HEK293 (cell line): ENCODE measurements around the gene TMEM151A.
A peak's percentile ranks its signal among the peaks of the same experiment; 100 is the strongest.

Experiments
- REPIN1 ChIP-seq: fragments of 450-650 bp; formaldehyde crosslinking; IDR thresholded peaks from 2 replicates; pipeline ENCODE4 v1.5.1; 2017; ENCODE audit warnings: missing biosample characterization, missing genetic modification characterization, low read depth
- SP2 ChIP-seq: fragments of 450-650 bp; formaldehyde crosslinking; IDR thresholded peaks from 2 replicates; pipeline ENCODE4 v1.5.1; 2016; ENCODE audit warnings: missing biosample characterization, missing genetic modification characterization
- SP7 ChIP-seq: fragments of 450-650 bp; formaldehyde crosslinking; IDR thresholded peaks from 2 replicates; pipeline ENCODE4 v1.5.1; 2016; ENCODE audit warnings: missing biosample characterization, missing genetic modification characterization
- TCF7L2 ChIP-seq: IDR thresholded peaks from 2 replicates; pipeline ENCODE4 v1.6.1; 2011; ENCODE audit warnings: low read depth, mild to moderate bottlenecking, inconsistent platforms, low read length, moderate library complexity, borderline replicate concordance
- ZFHX2 ChIP-seq: fragments of 450-650 bp; formaldehyde crosslinking; conservative IDR thresholded peaks from 2 replicates; pipeline ENCODE4 v1.5.1; 2016; ENCODE audit warnings: missing biosample characterization, missing genetic modification characterization
- ZIC2 ChIP-seq: fragments of 450-650 bp; formaldehyde crosslinking; IDR thresholded peaks from 2 replicates; pipeline ENCODE4 v1.5.1; 2016; ENCODE audit warnings: missing biosample characterization, missing genetic modification characterization
- ZNF24 ChIP-seq: fragments of 450-650 bp; formaldehyde crosslinking; IDR thresholded peaks from 2 replicates; pipeline ENCODE4 v1.5.1; 2016; ENCODE audit warnings: missing biosample characterization, missing genetic modification characterization
- ZNF473 ChIP-seq: fragments of 450-650 bp; formaldehyde crosslinking; IDR thresholded peaks from 2 replicates; pipeline ENCODE4 v1.5.1; 2017; ENCODE audit warnings: missing biosample characterization, missing genetic modification characterization
- ZNF560 ChIP-seq: fragments of 450-650 bp; formaldehyde crosslinking; IDR thresholded peaks from 2 replicates; pipeline ENCODE4 v1.5.1; 2017; ENCODE audit warnings: missing biosample characterization, missing genetic modification characterization, borderline replicate concordance
- ZNF561 ChIP-seq: fragments of 450-650 bp; IDR thresholded peaks from 2 replicates; pipeline ENCODE4 v1.5.1; 2018; ENCODE audit warnings: missing biosample characterization, missing genetic modification characterization, borderline replicate concordance
- ZNF621 ChIP-seq: fragments of 450-650 bp; formaldehyde crosslinking; IDR thresholded peaks from 2 replicates; pipeline ENCODE4 v1.5.1; 2017; ENCODE audit warnings: missing biosample characterization, missing genetic modification characterization
- ZNF629 ChIP-seq: fragments of 450-650 bp; formaldehyde crosslinking; IDR thresholded peaks from 2 replicates; pipeline ENCODE4 v1.5.1; 2017; ENCODE audit warnings: missing biosample characterization, missing genetic modification characterization
- ZNF707 ChIP-seq: fragments of 450-650 bp; formaldehyde crosslinking; IDR thresholded peaks from 2 replicates; pipeline ENCODE4 v1.5.1; 2016; ENCODE audit warnings: missing biosample characterization, missing genetic modification characterization
- ZXDB ChIP-seq: fragments of 450-650 bp; formaldehyde crosslinking; IDR thresholded peaks from 2 replicates; pipeline ENCODE4 v1.5.1; 2016; ENCODE audit warnings: missing biosample characterization, missing genetic modification characterization
- TF ChIP-seq, protein P1 (sequence below): fragments of 450-650 bp; formaldehyde crosslinking; IDR thresholded peaks from 2 replicates; pipeline ENCODE4 v1.5.1; 2017; ENCODE audit warnings: missing biosample characterization, missing genetic modification characterization
- TF ChIP-seq, protein P2 (sequence below): fragments of 450-650 bp; formaldehyde crosslinking; IDR thresholded peaks from 2 replicates; pipeline ENCODE4 v1.5.1; 2016; ENCODE audit warnings: missing biosample characterization, missing genetic modification characterization
- TF ChIP-seq, protein P3 (sequence below): fragments of 450-650 bp; formaldehyde crosslinking; IDR thresholded peaks from 2 replicates; pipeline ENCODE4 v1.5.1; 2016; ENCODE audit warnings: missing biosample characterization, missing genetic modification characterization
- TF ChIP-seq, protein P4 (sequence below): fragments of 450-650 bp; formaldehyde crosslinking; IDR thresholded peaks from 2 replicates; pipeline ENCODE4 v1.5.1; 2017; ENCODE audit warnings: missing biosample characterization, missing genetic modification characterization
- TF ChIP-seq, protein P5 (sequence below): fragments of 450-650 bp; formaldehyde crosslinking; IDR thresholded peaks from 2 replicates; pipeline ENCODE4 v1.5.1; 2017; ENCODE audit warnings: missing biosample characterization, missing genetic modification characterization
- TF ChIP-seq, protein P6 (sequence below): fragments of 450-650 bp; formaldehyde crosslinking; IDR thresholded peaks from 2 replicates; pipeline ENCODE4 v1.5.1; 2016; ENCODE audit warnings: missing biosample characterization, missing genetic modification characterization
- TF ChIP-seq, protein P7 (sequence below): fragments of 450-650 bp; formaldehyde crosslinking; IDR thresholded peaks from 2 replicates; pipeline ENCODE4 v1.5.1; 2016; ENCODE audit warnings: missing biosample characterization, missing genetic modification characterization
- TF ChIP-seq, protein P8 (sequence below): IDR thresholded peaks from 2 replicates; pipeline ENCODE4 v1.6.1; 2011; ENCODE audit warnings: mild to moderate bottlenecking, low read depth, low read length, borderline replicate concordance
- TF ChIP-seq, protein P9 (sequence below): fragments of 450-650 bp; formaldehyde crosslinking; IDR thresholded peaks from 2 replicates; pipeline ENCODE4 v1.5.1; 2016; ENCODE audit warnings: missing biosample characterization, missing genetic modification characterization

Gene TMEM151A

DNA sequence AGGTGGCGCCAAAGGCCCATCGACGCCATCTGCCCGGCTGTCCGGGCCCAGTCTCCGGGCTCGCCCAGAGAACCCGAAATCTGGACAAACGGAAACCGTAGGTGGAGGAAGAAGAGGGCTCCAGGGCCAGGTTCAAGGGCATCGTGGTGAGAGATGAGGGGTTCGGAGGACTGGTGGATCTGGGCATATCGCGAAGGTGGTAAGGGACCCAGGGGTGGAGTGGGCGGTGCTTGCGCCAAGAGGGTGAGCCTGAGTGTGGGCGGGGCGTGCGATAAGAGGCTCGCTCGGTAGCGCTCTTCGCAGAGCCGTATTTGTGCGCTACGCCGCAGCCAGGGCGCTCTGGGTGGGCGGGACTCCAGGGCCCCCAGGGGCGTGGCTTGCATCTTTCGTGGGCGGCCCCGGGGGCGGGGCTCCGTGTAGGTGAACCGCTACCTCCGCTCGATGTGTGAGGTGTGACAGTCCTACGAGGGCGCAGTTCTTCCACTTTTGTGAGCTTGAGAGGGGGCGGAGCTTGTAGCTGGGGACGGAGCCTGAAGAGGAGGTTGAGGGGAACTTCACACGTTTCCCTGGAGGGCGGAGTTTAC is 20.4 kb downstream of the TMEM151A start (continued):
- TF ChIP-seq REPIN1 (tag by site-specific recombination) (no peak), ZNF621 (tag by site-specific recombination) (no peak), ZIC2 (tag by site-specific recombination) (no peak), ZNF473 (no peak), ZNF24 (no peak), SP2 (peak; percentile 84), ZFHX2 (peak; percentile 99), TCF7L2 (no peak), ZNF561 (tag by site-specific recombination) (no peak), ZNF629 (no peak), SP7 (tag by site-specific recombination) (peak; percentile 60), ZNF560 (no peak), ZXDB (tag by site-specific recombination) (peak; percentile 84), ZNF707 (tag by site-specific recombination) (no peak)
- TF ChIP-seq, protein P1, sequence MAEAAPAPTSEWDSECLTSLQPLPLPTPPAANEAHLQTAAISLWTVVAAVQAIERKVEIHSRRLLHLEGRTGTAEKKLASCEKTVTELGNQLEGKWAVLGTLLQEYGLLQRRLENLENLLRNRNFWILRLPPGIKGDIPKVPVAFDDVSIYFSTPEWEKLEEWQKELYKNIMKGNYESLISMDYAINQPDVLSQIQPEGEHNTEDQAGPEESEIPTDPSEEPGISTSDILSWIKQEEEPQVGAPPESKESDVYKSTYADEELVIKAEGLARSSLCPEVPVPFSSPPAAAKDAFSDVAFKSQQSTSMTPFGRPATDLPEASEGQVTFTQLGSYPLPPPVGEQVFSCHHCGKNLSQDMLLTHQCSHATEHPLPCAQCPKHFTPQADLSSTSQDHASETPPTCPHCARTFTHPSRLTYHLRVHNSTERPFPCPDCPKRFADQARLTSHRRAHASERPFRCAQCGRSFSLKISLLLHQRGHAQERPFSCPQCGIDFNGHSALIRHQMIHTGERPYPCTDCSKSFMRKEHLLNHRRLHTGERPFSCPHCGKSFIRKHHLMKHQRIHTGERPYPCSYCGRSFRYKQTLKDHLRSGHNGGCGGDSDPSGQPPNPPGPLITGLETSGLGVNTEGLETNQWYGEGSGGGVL (tag by site-specific recombination), result no peak
- TF ChIP-seq, protein P2, sequence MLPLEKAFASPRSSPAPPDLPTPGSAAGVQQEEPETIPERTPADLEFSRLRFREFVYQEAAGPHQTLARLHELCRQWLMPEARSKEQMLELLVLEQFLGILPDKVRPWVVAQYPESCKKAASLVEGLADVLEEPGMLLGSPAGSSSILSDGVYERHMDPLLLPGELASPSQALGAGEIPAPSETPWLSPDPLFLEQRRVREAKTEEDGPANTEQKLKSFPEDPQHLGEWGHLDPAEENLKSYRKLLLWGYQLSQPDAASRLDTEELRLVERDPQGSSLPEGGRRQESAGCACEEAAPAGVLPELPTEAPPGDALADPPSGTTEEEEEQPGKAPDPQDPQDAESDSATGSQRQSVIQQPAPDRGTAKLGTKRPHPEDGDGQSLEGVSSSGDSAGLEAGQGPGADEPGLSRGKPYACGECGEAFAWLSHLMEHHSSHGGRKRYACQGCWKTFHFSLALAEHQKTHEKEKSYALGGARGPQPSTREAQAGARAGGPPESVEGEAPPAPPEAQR (tag by site-specific recombination), result no peak
- TF ChIP-seq, protein P3, sequence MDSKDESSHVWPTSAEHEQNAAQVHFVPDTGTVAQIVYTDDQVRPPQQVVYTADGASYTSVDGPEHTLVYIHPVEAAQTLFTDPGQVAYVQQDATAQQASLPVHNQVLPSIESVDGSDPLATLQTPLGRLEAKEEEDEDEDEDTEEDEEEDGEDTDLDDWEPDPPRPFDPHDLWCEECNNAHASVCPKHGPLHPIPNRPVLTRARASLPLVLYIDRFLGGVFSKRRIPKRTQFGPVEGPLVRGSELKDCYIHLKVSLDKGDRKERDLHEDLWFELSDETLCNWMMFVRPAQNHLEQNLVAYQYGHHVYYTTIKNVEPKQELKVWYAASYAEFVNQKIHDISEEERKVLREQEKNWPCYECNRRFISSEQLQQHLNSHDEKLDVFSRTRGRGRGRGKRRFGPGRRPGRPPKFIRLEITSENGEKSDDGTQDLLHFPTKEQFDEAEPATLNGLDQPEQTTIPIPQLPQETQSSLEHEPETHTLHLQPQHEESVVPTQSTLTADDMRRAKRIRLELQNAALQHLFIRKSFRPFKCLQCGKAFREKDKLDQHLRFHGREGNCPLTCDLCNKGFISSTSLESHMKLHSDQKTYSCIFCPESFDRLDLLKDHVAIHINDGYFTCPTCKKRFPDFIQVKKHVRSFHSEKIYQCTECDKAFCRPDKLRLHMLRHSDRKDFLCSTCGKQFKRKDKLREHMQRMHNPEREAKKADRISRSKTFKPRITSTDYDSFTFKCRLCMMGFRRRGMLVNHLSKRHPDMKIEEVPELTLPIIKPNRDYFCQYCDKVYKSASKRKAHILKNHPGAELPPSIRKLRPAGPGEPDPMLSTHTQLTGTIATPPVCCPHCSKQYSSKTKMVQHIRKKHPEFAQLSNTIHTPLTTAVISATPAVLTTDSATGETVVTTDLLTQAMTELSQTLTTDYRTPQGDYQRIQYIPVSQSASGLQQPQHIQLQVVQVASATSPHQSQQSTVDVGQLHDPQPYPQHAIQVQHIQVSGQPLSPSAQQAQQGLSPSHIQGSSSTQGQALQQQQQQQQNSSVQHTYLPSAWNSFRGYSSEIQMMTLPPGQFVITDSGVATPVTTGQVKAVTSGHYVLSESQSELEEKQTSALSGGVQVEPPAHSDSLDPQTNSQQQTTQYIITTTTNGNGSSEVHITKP (tag by site-specific recombination), result 0 out of 2 replicates have a peak, but pooled peaks have one; percentile 90
- TF ChIP-seq, protein P4, sequence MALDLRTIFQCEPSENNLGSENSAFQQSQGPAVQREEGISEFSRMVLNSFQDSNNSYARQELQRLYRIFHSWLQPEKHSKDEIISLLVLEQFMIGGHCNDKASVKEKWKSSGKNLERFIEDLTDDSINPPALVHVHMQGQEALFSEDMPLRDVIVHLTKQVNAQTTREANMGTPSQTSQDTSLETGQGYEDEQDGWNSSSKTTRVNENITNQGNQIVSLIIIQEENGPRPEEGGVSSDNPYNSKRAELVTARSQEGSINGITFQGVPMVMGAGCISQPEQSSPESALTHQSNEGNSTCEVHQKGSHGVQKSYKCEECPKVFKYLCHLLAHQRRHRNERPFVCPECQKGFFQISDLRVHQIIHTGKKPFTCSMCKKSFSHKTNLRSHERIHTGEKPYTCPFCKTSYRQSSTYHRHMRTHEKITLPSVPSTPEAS (tag by site-specific recombination), result no peak
- TF ChIP-seq, protein P5, sequence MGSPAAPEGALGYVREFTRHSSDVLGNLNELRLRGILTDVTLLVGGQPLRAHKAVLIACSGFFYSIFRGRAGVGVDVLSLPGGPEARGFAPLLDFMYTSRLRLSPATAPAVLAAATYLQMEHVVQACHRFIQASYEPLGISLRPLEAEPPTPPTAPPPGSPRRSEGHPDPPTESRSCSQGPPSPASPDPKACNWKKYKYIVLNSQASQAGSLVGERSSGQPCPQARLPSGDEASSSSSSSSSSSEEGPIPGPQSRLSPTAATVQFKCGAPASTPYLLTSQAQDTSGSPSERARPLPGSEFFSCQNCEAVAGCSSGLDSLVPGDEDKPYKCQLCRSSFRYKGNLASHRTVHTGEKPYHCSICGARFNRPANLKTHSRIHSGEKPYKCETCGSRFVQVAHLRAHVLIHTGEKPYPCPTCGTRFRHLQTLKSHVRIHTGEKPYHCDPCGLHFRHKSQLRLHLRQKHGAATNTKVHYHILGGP (tag by site-specific recombination), result no peak
- TF ChIP-seq, protein P6, sequence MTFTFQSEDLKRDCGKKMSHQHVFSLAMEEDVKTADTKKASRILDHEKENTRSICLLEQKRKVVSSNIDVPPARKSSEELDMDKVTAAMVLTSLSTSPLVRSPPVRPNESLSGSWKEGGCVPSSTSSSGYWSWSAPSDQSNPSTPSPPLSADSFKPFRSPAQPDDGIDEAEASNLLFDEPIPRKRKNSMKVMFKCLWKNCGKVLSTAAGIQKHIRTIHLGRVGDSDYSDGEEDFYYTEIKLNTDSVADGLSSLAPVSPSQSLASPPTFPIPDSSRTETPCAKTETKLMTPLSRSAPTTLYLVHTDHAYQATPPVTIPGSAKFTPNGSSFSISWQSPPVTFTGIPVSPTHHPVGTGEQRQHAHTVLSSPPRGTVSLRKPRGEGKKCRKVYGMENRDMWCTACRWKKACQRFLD (tag by site-specific recombination), result no peak
- TF ChIP-seq, protein P7, sequence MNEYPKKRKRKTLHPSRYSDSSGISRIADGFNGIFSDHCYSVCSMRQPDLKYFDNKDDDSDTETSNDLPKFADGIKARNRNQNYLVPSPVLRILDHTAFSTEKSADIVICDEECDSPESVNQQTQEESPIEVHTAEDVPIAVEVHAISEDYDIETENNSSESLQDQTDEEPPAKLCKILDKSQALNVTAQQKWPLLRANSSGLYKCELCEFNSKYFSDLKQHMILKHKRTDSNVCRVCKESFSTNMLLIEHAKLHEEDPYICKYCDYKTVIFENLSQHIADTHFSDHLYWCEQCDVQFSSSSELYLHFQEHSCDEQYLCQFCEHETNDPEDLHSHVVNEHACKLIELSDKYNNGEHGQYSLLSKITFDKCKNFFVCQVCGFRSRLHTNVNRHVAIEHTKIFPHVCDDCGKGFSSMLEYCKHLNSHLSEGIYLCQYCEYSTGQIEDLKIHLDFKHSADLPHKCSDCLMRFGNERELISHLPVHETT, result no peak
- TF ChIP-seq, protein P8, sequence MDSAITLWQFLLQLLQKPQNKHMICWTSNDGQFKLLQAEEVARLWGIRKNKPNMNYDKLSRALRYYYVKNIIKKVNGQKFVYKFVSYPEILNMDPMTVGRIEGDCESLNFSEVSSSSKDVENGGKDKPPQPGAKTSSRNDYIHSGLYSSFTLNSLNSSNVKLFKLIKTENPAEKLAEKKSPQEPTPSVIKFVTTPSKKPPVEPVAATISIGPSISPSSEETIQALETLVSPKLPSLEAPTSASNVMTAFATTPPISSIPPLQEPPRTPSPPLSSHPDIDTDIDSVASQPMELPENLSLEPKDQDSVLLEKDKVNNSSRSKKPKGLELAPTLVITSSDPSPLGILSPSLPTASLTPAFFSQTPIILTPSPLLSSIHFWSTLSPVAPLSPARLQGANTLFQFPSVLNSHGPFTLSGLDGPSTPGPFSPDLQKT, result no peak
- TF ChIP-seq, protein P9, sequence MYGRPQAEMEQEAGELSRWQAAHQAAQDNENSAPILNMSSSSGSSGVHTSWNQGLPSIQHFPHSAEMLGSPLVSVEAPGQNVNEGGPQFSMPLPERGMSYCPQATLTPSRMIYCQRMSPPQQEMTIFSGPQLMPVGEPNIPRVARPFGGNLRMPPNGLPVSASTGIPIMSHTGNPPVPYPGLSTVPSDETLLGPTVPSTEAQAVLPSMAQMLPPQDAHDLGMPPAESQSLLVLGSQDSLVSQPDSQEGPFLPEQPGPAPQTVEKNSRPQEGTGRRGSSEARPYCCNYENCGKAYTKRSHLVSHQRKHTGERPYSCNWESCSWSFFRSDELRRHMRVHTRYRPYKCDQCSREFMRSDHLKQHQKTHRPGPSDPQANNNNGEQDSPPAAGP (tag by site-specific recombination), result 0 out of 2 replicates have a peak, but pooled peaks have one; percentile 42
